ENCODE results near the gene PTPRN2.
"Not testable (repeated sequence)": the region's sequence is repeated elsewhere in the genome, so short reads cannot be mapped to it uniquely, and the experiment has no call there.

The PTPRN2 gene

DNA sequence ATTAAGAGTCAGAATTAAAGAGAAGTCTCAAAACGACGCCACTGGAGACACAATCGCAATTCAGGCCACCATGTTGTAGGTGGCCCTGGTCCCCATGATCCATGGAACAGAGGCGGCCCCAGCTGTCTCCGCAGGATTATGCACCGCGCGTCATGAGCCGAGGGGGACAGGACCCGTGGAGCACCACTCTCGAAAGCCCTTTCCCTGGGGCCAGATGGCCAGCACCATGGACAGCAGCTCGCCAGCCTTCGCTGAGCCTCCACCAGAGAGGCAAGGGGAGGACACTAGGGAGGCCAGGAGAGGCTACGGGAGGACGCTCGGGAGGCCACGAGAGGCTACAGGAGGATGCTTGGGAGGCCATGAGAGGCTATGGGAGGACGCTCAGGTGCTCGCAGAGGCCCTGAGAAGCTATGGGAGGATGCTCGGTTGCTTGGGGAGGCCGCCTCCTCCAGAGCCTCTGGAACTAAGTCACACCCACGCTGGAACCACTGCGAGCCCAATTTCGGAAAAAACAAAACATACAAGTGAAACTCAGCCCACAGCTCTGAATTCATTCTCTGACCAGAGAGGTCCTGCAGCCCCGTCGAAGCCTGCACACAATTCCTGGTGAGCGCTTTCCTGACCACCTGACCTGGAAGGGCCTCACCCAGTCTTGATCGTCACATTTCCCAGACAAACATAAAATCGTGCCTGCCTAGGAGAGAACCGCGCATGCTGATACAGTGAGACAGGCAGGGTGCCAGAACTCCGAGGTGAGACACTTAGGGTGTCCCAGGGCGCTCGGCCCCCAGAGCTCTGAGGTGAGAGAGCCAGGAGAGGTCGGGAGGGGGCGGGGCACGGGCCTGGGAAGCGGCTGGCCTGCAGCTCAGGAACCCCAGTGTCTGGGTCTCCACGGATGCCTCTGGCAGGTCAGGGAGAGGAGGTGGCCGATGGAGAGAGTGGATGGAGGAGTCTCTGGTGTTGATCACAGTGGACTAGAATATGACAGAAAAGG is 224.4 kb downstream of the PTPRN2 start:
- in situ Hi-C loops (cut with HindIII; ENCODE audit: low pct_unique_long_range_greater_than_20kb, low sequenced_read_pairs), result no loop called here
- no peak for TF ChIP-seq JUND (IDR thresholded peaks at IDR 0.05; ENCODE audit: low read depth)
- DNase-seq (ENCODE audit: low read depth in 1 of 2, low spot score in 1 of 2), result peak in 1 of 2 experiments; percentile 55

DNA sequence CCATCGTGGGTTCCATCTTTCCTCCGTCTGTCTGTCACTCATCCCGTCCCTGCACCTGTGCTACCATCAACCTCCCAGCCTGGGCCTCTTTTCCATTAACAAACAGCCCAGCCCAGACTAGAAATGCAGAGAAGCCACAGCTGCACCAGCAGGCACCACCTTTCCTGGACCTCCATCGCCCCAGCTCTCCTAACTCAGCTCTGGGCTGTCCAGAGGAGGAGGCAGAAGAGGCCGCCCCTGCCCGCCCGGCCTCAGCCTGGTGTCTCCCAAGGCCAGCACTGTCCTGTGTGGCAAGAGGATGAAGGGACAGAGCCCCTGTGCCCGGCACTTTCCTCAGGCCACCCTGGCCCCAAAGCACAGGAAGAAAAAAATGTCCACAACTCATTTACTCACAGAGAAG is 225.6 kb downstream of the PTPRN2 start:
- no peak for TF ChIP-seq JUND (IDR thresholded peaks at IDR 0.05; ENCODE audit: low read depth)
- no peak for DNase-seq (ENCODE audit: low read depth in 1 of 2, low spot score in 1 of 2)
- in situ Hi-C loops (cut with HindIII; ENCODE audit: low pct_unique_long_range_greater_than_20kb, low sequenced_read_pairs), result no loop called here

DNA sequence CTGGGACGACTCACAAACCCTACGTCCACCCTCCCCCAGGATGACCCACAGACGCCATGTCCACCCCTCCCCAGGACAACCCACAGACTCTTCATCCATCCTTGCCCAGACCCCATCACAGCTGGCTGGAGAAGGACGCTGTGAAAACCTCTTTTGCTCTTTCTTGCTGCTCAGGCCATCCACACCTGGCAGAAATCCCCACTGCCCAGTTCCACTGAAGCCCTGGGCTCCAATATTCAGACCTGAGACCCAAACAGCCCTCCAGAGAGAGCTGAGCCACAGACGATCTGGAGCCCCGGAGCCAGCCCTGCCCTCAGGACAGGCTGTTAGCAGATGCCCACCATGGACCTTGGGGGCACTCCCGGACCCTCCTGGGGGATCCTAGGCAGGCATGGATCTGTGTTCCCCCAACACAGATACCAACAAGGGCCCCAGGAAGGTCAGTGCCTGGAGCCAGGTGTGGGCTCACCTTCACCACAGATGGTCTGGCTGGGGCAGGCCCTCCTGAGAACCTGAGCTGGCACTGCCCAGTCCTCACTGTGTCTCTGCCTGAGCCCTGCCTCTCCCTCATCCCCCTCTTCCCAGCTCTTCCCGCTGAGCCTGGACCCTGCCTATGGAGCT is 226.2 kb downstream of the PTPRN2 start:
- in situ Hi-C loops (cut with HindIII; ENCODE audit: low pct_unique_long_range_greater_than_20kb, low sequenced_read_pairs), result no loop called here
- DNase-seq (ENCODE audit: low read depth in 1 of 2, low spot score in 1 of 2), result no peak
- TF ChIP-seq JUND (IDR thresholded peaks at IDR 0.05; ENCODE audit: low read depth), result no peak

DNA sequence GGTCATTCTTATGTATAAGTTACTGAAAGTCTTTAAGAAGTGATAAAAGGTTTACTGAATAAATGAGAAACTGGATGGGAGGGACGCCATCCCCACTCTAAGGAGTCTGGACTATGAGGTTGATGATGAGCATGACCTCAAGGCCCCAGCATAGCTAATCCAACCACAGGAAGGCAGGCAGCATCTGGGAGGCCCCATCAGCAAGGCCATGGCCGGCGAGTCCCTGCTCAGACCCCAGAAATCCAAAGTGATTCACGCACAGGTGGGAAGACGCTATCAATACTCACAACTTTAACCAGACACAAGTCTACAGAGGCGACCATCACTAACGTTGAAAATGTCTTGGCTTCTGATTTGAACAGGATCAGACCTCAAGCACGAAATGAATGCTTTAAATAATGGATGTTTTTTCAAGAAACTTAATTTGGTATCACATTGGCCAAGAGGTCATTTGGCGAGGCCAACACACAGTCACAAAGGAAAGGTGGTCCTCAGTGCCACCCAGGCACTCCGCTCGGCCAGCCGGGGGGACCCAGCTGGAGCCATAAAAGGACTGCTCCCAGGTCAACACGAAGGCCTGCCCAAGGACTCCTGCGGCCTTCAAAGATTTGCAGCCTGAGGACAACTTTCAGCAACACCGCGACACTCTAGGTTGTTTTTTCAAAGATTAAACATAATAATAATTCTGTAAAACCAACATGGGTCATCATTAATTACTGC is 228.5 kb downstream of the PTPRN2 start:
- DNase-seq (ENCODE audit: low read depth in 1 of 2, low spot score in 1 of 2), result no peak
- in situ Hi-C loops (cut with HindIII; ENCODE audit: low pct_unique_long_range_greater_than_20kb, low sequenced_read_pairs), result no loop called here
- TF ChIP-seq JUND (IDR thresholded peaks at IDR 0.05; ENCODE audit: low read depth), result no peak

DNA sequence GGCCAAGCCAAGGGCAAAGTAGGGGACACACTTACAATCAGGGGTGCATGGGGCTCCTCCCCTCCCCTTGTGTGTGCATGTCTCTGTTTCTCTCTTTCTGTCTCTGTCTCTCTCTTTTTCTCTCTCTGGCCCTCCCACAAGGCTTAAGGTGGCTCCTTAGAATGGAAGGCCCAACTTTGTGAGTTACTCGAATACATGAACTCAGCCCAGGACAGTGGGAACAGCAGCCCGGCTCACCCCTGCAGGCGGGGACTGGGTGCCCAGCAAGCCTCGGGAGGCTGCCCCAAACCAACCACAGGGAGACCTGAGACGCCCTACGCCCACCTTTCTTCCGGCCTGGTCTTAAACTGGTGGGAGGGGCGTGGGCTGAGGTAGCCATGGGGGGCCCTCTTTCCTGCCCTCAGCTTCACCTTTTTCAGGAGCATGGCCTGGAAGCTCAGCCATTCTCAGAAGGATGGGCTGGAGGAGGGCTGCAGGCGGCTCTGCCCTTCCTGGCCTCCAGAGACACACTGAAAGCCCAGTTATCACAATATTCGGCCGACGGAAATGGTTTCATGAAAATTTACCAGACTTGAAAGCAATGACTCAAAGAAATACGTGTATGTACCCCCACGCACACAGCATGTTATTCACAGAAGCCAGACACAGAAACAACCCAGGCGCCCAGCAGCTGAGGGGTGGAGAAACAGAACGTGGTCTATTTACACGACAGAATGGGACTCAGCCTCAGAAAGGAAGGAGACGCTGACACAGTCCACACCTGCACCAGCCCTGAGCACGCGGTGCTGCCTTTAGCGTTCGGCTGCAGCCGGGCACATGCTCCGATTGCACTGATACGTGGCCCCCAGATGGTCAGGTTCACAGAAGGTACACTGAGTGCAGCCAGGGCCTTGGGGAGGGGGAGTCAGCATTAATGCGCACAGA is 229.5 kb downstream of the PTPRN2 start:
- in situ Hi-C loops (cut with HindIII; ENCODE audit: low pct_unique_long_range_greater_than_20kb, low sequenced_read_pairs), result no loop called here
- TF ChIP-seq JUND (IDR thresholded peaks at IDR 0.05; ENCODE audit: low read depth), result no peak

GRCh38 chr7:158357106-158357897 is 230.3 kb downstream of the PTPRN2 start:
- no peak for TF ChIP-seq JUND (IDR thresholded peaks at IDR 0.05; ENCODE audit: low read depth)
- in situ Hi-C loops (cut with HindIII; ENCODE audit: low pct_unique_long_range_greater_than_20kb, low sequenced_read_pairs), result no loop called here
- no peak for DNase-seq (ENCODE audit: low read depth in 1 of 2, low spot score in 1 of 2)

More for the DNA sequence above, 229.5 kb downstream of the PTPRN2 start:
- DNase-seq (ENCODE audit: low read depth in 1 of 2, low spot score in 1 of 2), result no peak

DNA sequence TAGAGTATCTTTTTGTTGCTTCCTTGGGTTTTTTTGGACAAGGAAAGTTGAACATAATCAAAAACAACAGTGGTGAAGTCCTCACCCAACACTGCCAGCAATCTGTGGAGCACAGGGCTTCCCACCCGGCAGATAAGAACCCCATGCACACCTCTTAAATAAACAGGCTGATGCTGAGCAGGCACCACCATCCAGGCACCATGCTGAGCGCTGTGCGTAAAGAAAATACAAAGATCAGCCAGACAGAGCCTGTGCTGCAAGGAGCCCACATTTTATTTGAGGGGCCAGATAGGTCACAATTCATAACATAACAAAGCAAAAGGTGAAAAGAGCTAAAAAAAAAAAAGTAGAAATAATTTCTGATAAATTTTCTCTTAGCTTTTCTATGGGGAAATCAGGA is 231.2 kb downstream of the PTPRN2 start:
- DNase-seq (ENCODE audit: low read depth in 1 of 2, low spot score in 1 of 2), result no peak
- TF ChIP-seq JUND (IDR thresholded peaks at IDR 0.05; ENCODE audit: low read depth), result no peak
- in situ Hi-C loops (cut with HindIII; ENCODE audit: low pct_unique_long_range_greater_than_20kb, low sequenced_read_pairs), result no loop called here

- in situ Hi-C loops (cut with HindIII; ENCODE audit: low pct_unique_long_range_greater_than_20kb, low sequenced_read_pairs), result no loop called here
- no peak for TF ChIP-seq JUND (IDR thresholded peaks at IDR 0.05; ENCODE audit: low read depth)
- peak; percentile 35 to 57 for DNase-seq (ENCODE audit: low read depth in 1 of 2, low spot score in 1 of 2)
Measured at GRCh38 chr7:158355456-158356065, 232.1 kb downstream of the PTPRN2 start.

DNA sequence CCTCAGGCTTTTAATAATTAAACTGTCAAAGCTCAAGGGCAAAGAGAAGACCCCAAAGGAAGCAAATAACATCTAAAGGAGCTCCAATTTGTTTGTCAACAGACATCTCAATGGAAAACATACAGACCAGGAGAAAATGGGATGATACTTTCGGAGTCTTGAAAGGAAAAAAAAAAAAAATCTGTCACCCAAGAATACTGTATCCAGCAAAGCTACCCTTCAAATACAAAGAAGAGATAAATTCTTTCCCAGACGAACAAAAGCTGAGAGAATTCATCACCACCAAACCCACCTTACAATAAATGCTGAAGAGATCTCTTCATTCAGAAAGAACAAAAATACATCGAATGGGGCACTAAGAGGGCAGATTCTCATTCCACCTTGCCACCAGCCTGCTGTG is 232.8 kb downstream of the PTPRN2 start:
- no peak for DNase-seq (ENCODE audit: low read depth in 1 of 2, low spot score in 1 of 2)
- in situ Hi-C loops (cut with HindIII; ENCODE audit: low pct_unique_long_range_greater_than_20kb, low sequenced_read_pairs), result no loop called here
- no peak for TF ChIP-seq JUND (IDR thresholded peaks at IDR 0.05; ENCODE audit: low read depth)

GRCh38 chr7:158353606-158354570 is 233.7 kb downstream of the PTPRN2 start:
- peak; percentile 31 to 62 for DNase-seq (ENCODE audit: low read depth in 1 of 2, low spot score in 1 of 2)
- no peak for TF ChIP-seq JUND (IDR thresholded peaks at IDR 0.05; ENCODE audit: low read depth)
- in situ Hi-C loops (cut with HindIII; ENCODE audit: low pct_unique_long_range_greater_than_20kb, low sequenced_read_pairs), result no loop called here

DNA sequence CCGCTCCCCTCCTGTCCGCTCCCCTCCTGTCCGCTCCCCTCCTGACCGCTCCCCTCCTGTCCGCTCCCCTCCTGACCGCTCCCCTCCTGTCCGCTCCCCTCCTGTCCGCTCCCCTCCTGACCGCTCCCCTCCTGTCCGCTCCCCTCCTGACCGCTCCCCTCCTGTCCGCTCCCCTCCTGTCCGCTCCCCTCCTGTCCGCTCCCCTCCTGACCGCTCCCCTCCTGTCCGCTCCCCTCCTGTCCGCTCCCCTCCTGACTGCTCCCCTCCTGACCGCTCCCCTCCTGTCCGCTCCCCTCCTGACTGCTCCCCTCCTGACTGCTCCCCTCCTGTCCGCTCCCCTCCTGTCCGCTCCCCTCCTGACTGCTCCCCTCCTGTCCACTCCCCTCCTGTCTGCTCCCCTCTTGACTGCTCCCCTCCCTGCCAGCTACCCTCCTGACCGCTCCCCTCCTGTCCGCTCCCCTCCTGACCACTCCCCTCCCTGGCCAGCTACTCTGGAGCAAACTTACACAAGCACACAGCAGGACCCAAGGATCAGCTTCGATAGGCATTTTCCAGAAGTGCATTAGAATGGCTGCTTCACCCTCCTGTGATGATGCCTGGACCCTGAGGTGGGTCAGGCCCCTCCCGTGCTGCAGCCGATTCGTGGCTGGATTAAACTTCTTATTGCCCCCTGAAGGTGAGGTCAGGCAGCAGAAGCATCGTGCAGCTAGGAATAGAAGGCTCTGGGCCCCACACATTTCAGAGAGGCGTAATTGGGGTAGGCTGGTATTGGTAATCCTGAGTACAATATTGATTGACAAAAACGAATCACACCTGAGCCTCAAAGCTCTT is 235.5 kb downstream of the PTPRN2 start:
- DNase-seq (ENCODE audit: low read depth in 1 of 2, low spot score in 1 of 2); in situ Hi-C loops (cut with HindIII; ENCODE audit: low pct_unique_long_range_greater_than_20kb, low sequenced_read_pairs): not testable (repeated sequence)

Measured in T47D (cell line).